Heart left ventricle (tissue), 16 donors: Measurements from ENCODE around the gene MAGI1. TPM values are rescaled to one million over a fixed set of nuclear protein-coding genes. Genes with fewer than 3 reads are reported as not detected.

Experiments used
- ATAC-seq, 4 donors: fragments of 200-7000 bp; cut with Tn5 transposase; one replicate each; pipeline ENCODE4 v1.9.1; 2020 to 2022; ENCODE audit warnings: moderate library complexity in 4 of 4, mild to moderate bottlenecking in 3 of 4, moderate number of reproducible peaks in 1 of 4
- DNase-seq, 5 donors: peaks; one replicate each; pipeline ENCODE4 v3.0.0-alpha.2; 2020
- H3K27ac ChIP-seq, 12 donors: fragments of 200-600 bp; sonication (generic) in 4 of 12; one replicate each; pipeline versions ENCODE4 v1.5.0 to v1.8.0; 2016 to 2022; ENCODE audit warnings: mild to moderate bottlenecking in 2 of 12
- H3K27me3 ChIP-seq, 9 donors: fragments of 200-600 bp; sonication (generic) in 2 of 9; one replicate each; pipeline versions ENCODE4 v1.5.1 to v1.8.0; 2016 to 2022; ENCODE audit warnings: mild to moderate bottlenecking in 3 of 9
- H3K36me3 ChIP-seq, 9 donors: fragments of 200-600 bp; sonication (generic) in 2 of 9; one replicate each; pipeline versions ENCODE4 v1.5.0 to v1.8.0; 2018 to 2022; ENCODE audit warnings: mild to moderate bottlenecking in 2 of 9
- H3K4me1 ChIP-seq, 12 donors: fragments of 200-600 bp; sonication (generic) in 4 of 12; one replicate each; pipeline versions ENCODE4 v1.5.0 to v1.8.0; 2016 to 2022; ENCODE audit warnings: mild to moderate bottlenecking in 3 of 12
- H3K4me3 ChIP-seq, 12 donors: fragments of 200-600 bp; sonication (generic) in 4 of 12; one replicate each; pipeline versions ENCODE4 v1.5.0 to v1.8.0; 2017 to 2022; ENCODE audit warnings: mild to moderate bottlenecking in 9 of 12, moderate library complexity in 4 of 12
- H3K9me3 ChIP-seq, 12 donors: fragments of 200-600 bp; sonication (generic) in 4 of 12; one replicate each; pipeline versions ENCODE4 v1.5.0 to v1.8.0; 2016 to 2022; ENCODE audit warnings: mild to moderate bottlenecking in 1 of 12
- POLR2A ChIP-seq, 2 donors: fragments of 450-650 bp; IDR thresholded peaks; one replicate each; pipeline ENCODE4 v1.6.1; 2017; ENCODE audit warnings: antibody characterized with exemption in 2 of 2, mild to moderate bottlenecking in 2 of 2, moderate library complexity in 2 of 2
- WGBS, 4 donors: extraction: QIAGEN DNeasy Blood & Tissue Kit in 2 of 4; methylation state at CpG; one replicate each; pipeline versions ENCODE4 v1.1.5 to v1.1.7; 2013 to 2018; 5-methylcytosine and 5-hydroxymethylcytosine counted together
- intact Hi-C, 10 donors: fragments of 100-400 bp; cut with DNase I; formaldehyde crosslinking; loops; one replicate each; pipeline versions ENCODE4 v1.11.1 to v1.14.2; 2022
- polyA plus RNA-seq, 2 donors: library from polyadenylated mRNA; stranded (reverse); fragments of 200-250 nt; gene quantifications; one replicate each; pipeline ENCODE4 v1.2.3, GENCODE V29; 2013
- total RNA-seq, 9 donors: library from RNA; depleted of rRNA in 2 of 9; stranded (reverse); fragments of >200 nt in 2 of 9; fragmentation: NEBNext Ultra II Directional in 3 of 9; extraction: Animal tissue kit (Norgen Biotek cat#: 25700) in 3 of 9; gene quantifications; one replicate each; pipeline versions ENCODE4 v1.1.0 to v1.2.4, GENCODE V29; 2016 to 2023
- TF ChIP-seq, protein P1 (sequence below), 12 donors: fragments of 200-600 bp; sonication (generic) in 4 of 12; IDR thresholded peaks; one replicate each; pipeline versions ENCODE4 v1.5.0 to v1.8.0; 2018 to 2022; ENCODE audit warnings: antibody characterized with exemption in 12 of 12, mild to moderate bottlenecking in 5 of 12
- donor health status: ischemic (EF 13 %, LVEDD 7.1; RV severe dilation, severe dysfunction).
- donor health status: healthy with polysubstance abuse.
- donor health status: DM: no; HTN: yes; CAD: no.
- donor health status: DM: no; HTN: no; CAD: no.
- donor health status: ischemic (EF 25% LVEDD 6.9; RV normal size, moderate dysfunction).
- donor health status: ischemic (EF 25% LVEDD 5.7; RV mildly dilated, moderate dysfunction).
- donor health status: healthy.
- donor health status: DM: yes; HTN: yes; CAD: no.
- donor health status: ischemic (EF 35%, LVEDD 5.7; RV mildly dilated, moderate dysfunction).
- donor health status: nonischemic (EF 11% LVEDD 7.7; RV severe dilation, severe dysfunction).
- donor health status: DM: yes; HTN: yes; CAD: no.
- donor health status: PGD.
- donor health status: ischemic (EF 29% LVEDD 5.4; RV normal size, mild dysfunction).
- donor health status: nonischemic (EF 23%, LVEDD 6.1; RV moderate dilation, normal function).

Gene MAGI1
- total and polyA plus RNA-seq, 11 donors = 18.5 to 52.1 (median 31.4) TPM

GRCh38 chr3:65879372-65879771 is 159.3 kb downstream of the MAGI1 start:
- Histone ChIP-seq H3K27ac (no peak overlapping the region), H3K27me3 (no peaks in the 10 kb centered on the region), H3K4me1 (peaks cover 0 to 40% (median 17%) of the 10 kb centered on the region in 12 donors), H3K36me3 (no peaks in the 10 kb centered on the region), H3K9me3 (peaks cover 0 to 4% (median 0%) of the 10 kb centered on the region in 12 donors), H3K4me3 (no peak overlapping the region)
- intact Hi-C loops = no loop called here
- DNase-seq = no peak
- WGBS, 4 donors = 94 to 100% (median 97%) methylated on average over 1 of the region's 1 CpG
- TF ChIP-seq POLR2A (IDR thresholded peaks at IDR 0.05) = no peak
- TF ChIP-seq, protein P1, sequence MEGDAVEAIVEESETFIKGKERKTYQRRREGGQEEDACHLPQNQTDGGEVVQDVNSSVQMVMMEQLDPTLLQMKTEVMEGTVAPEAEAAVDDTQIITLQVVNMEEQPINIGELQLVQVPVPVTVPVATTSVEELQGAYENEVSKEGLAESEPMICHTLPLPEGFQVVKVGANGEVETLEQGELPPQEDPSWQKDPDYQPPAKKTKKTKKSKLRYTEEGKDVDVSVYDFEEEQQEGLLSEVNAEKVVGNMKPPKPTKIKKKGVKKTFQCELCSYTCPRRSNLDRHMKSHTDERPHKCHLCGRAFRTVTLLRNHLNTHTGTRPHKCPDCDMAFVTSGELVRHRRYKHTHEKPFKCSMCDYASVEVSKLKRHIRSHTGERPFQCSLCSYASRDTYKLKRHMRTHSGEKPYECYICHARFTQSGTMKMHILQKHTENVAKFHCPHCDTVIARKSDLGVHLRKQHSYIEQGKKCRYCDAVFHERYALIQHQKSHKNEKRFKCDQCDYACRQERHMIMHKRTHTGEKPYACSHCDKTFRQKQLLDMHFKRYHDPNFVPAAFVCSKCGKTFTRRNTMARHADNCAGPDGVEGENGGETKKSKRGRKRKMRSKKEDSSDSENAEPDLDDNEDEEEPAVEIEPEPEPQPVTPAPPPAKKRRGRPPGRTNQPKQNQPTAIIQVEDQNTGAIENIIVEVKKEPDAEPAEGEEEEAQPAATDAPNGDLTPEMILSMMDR (IDR thresholded peaks at IDR 0.05) = no peak
- no peak for ATAC-seq

GRCh38 chr3:65878831-65879230 is 159.9 kb downstream of the MAGI1 start:
- intact Hi-C loops = no loop called here
- H3K27me3 ChIP-seq = no peaks in the 10 kb centered on the region
- no peaks in the 10 kb centered on the region for H3K36me3 ChIP-seq
- no peak for TF ChIP-seq POLR2A (IDR thresholded peaks at IDR 0.05)
- TF ChIP-seq, protein P1 (IDR thresholded peaks at IDR 0.05) = no peak
- ATAC-seq (no peak), DNase-seq (no peak)
- no peak overlapping the region for H3K27ac ChIP-seq
- H3K4me1 ChIP-seq = peaks cover 0 to 35% (median 13%) of the 10 kb centered on the region in 12 donors
- peaks cover 0 to 4% (median 0%) of the 10 kb centered on the region in 12 donors for H3K9me3 ChIP-seq
- WGBS, 4 donors = 75 to 87% (median 84%) methylated on average over 6 of the region's 6 CpGs
- H3K4me3 ChIP-seq = no peak overlapping the region

- peaks cover 0 to 4% (median 0%) of the 10 kb centered on the region in 12 donors for H3K9me3 ChIP-seq
- H3K36me3 ChIP-seq = no peaks in the 10 kb centered on the region
- H3K4me3 ChIP-seq = no peak overlapping the region
- no peak for DNase-seq
- H3K27ac ChIP-seq = no peak overlapping the region
- H3K27me3 ChIP-seq = no peaks in the 10 kb centered on the region
- TF ChIP-seq, protein P1 (IDR thresholded peaks at IDR 0.05) = no peak
- TF ChIP-seq POLR2A (IDR thresholded peaks at IDR 0.05) = no peak
- peaks cover 0 to 34% (median 6%) of the 10 kb centered on the region in 12 donors for H3K4me1 ChIP-seq
- intact Hi-C loops = no loop called here
- ATAC-seq = no peak
- WGBS, 4 donors = 78 to 94% (median 83%) methylated on average over 2 of the region's 2 CpGs
Measured at GRCh38 chr3:65877160-65877559, 161.6 kb downstream of the MAGI1 start.

GRCh38 chr3:65876028-65876420 is 162.7 kb downstream of the MAGI1 start:
- Histone ChIP-seq H3K36me3 (no peaks in the 10 kb centered on the region), H3K9me3 (peaks cover 0 to 4% (median 0%) of the 10 kb centered on the region in 12 donors), H3K4me1 (peaks cover 0 to 37% (median 10%) of the 10 kb centered on the region in 12 donors), H3K27ac (no peak overlapping the region), H3K27me3 (no peaks in the 10 kb centered on the region), H3K4me3 (no peak overlapping the region)
- intact Hi-C loops = no loop called here
- ATAC-seq (no peak), DNase-seq (no peak)
- WGBS, 4 donors = 90 to 96% (median 92%) methylated on average over 3 of the region's 3 CpGs
- TF ChIP-seq, protein P1 (IDR thresholded peaks at IDR 0.05) = no peak
- no peak for TF ChIP-seq POLR2A (IDR thresholded peaks at IDR 0.05)
